Jurkat, Clone E6-1 (cell line): Measurements from ENCODE around the gene CELA2B.
"Not testable (repeated sequence)": the region's sequence is repeated elsewhere in the genome, so short reads cannot be mapped to it uniquely, and the experiment has no call there.

ENCODE experiments used
- DNase-seq: peaks from one replicate; pipeline ENCODE4 v3.0.0-alpha.2; 2011; ENCODE audit warnings: low read depth, low spot score
- H3K4me3 ChIP-seq: 2 replicates; pipeline ENCODE4 v1.5.1; 2011; ENCODE audit warnings: mild to moderate bottlenecking, low read length, control low read depth, moderate library complexity

The CELA2B gene

GRCh38 chr1:15515022-15515663 lies 39.2 kb downstream of the CELA2B start:
- H3K4me3 ChIP-seq = no peak overlapping the region
- no peak for DNase-seq

GRCh38 chr1:15519625-15520024 lies 43.7 kb downstream of the CELA2B start:
- no peak for DNase-seq
- H3K4me3 ChIP-seq = no peak overlapping the region

- not testable (repeated sequence) for H3K4me3 ChIP-seq, DNase-seq
Measured at GRCh38 chr1:15521206-15521906, 45.5 kb downstream of the CELA2B start.

DNA sequence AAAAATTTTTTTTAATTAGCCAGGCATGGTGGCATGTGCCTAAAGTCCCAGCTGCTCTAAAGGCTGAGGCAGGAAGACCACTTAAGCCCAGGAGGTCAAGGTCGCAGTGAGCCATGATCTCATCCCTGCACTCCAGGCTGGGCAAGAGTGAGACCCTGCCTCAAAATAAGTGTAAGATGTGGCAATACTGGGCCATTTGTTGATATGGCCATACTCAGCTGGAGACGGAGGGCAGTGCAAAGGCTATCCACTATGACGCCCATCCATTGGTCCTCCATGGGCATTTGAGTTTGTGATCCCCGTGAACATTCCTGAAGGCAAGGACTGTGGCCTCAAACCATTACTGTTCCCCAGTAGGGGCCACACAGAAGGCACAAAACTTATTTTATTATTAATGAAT lies 46.6 kb downstream of the CELA2B start:
- DNase-seq = no peak
- no peak overlapping the region for H3K4me3 ChIP-seq

- DNase-seq = no peak
- peak overlapping the region; percentile 52 for H3K4me3 ChIP-seq
Measured at GRCh38 chr1:15523104-15524020, 47.5 kb downstream of the CELA2B start.

- DNase-seq = no peak
- peak within 1 kb of the TSS; percentile 84 for H3K4me3 ChIP-seq
Measured at GRCh38 chr1:15524021-15524282, 48.0 kb downstream of the CELA2B start, which contains the start of gene CASP9. Gene CASP9, minus strand, starts transcription at chr1:15524215. Its CDS starts 15 bp downstream, at chr1:15524200.

- peak overlapping the region; percentile 84 for H3K4me3 ChIP-seq
- peak; percentile 86 for DNase-seq
Measured at GRCh38 chr1:15524283-15525049, 48.6 kb downstream of the CELA2B start.

GRCh38 chr1:15525050-15526020 lies 49.4 kb downstream of the CELA2B start:
- DNase-seq = peak; percentile 95

DNA sequence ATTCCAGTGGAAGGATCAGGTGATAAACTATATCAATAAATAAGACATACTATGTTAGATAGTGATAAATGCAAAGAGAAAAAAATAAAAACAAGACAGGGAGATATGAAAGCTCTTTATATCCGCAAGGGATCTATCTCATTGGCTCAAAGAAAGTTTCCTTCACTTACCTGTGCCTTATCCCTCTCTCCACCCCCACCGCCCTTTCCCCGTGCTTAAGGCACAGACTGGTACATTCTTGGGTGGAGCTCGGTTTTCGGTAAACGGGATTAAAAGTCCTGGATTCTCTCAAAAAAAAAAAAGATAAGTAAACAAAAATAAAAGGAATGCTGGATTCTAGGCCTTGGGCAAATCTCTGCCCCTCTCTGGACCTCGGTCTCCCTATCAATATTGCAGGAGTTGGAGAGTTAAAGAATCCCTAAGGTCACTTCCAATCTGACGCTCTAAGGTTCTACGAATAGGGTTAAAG lies 50.2 kb downstream of the CELA2B start:
- peak overlapping the region; percentile 84 for H3K4me3 ChIP-seq

More at GRCh38 chr1:15525050-15526020, 49.4 kb downstream of the CELA2B start:
- peak overlapping the region; percentile 84 for H3K4me3 ChIP-seq

DNA sequence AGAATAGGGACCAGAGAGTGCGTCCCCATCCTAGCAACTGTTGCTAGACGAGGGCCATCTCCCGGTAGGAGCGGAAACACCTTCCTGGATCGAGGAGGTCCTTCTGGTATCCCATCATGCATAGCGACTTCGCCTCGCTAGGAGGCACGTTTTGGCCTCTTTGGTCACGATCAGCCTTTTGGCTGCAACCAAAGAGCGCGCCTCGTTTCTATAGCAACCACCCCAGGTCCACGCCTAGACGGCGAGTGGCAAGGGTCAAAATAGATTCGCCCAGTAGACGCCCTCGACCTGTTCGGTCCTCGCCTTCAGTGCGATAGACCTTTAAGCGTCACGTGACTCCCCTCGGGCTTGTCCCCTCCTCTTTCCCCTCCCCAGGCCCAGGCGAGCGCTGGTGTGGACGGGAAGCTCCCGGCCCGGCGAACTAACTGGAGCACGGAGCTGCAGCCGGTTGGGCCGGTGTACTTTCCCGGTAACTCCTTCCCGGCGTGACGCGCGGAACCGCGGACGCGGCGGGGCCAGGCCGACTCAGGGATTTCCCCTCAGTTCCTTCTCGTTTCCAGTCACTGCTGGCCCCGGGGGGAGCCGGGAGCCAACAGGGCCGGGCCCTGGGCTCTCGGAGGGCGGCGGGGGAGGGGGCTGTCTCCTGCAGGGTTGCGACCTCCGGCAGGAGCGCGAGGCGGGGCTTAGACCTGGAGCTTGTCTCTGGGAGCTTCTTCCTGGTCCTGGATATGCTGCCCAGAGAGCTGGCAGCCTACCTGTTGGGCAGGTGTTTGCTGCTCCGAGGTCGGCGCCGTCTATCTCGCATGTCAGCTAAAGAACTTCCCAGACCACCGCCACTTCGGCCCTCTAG lies 50.8 kb downstream of the CELA2B start, which contains the start of gene DNAJC16:
DNAJC16 (plus strand) TSS at position 359 of the 850 bp plus-strand sequence. CDS start 2,258 bp downstream, outside the sequence.
- peak within 1 kb of the TSS; percentile 84 for H3K4me3 ChIP-seq
- DNase-seq = peak; percentile 100

More for the DNA sequence above, 50.2 kb downstream of the CELA2B start:
- DNase-seq = no peak

DNA sequence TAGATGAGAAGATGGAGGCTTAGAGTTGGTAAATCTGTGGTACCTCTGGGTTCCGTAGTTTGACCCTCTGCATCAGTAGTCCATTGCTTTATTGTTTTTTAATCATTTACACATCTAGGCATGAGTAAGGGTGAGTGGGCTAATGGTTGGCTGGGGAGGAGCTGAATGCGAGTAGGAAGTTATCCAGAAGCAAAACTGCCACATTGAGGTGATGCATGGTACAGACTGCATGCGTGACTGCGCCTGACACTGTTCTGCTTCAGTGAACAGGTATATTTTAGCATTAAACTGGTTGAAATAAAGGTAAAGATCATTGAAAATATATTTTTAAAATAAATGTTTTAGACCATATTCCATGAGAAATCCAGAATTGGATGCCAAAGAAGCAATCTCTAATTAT lies 55.1 kb downstream of the CELA2B start:
- DNase-seq = no peak
- no peak overlapping the region for H3K4me3 ChIP-seq

DNA sequence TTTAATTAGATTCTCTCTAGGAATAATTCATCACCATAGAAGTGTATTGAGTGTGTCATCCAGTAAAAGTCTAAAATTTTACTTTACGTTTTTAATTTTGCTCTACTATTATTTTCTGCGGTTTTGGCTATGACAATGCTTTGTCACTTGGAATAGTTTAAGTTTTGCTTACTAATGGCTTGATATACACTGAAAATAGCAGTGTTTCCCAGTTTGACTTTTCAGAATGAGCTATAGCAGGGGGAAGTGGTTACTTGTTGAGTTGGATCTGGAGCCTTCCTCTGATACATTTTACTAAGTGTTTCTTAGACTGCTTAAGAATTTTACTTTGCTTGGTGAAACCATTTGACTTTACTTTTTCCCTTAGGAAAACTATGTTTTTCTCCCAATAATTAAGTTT lies 55.8 kb downstream of the CELA2B start:
- no peak overlapping the region for H3K4me3 ChIP-seq
- no peak for DNase-seq

DNA sequence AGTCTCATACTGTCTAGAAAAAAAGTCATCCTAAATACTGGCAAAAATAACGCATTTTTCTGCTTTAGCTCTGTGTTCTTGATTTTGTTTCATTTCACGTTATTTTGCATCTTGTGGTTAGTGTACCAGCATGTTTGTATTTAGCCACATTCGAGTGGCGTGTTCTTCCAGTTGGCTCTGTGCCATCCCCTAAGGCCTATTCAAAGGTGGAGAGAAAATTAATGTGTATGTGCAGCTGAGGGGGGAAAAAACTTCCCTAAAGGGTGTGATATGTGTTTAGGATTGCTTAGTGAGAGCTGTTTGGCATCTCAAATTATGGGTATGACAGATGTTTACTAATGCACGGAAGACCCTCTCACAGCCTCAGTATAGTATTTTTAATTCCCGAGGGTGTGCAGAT lies 62.9 kb downstream of the CELA2B start:
- no peak overlapping the region for H3K4me3 ChIP-seq
- DNase-seq = no peak

DNA sequence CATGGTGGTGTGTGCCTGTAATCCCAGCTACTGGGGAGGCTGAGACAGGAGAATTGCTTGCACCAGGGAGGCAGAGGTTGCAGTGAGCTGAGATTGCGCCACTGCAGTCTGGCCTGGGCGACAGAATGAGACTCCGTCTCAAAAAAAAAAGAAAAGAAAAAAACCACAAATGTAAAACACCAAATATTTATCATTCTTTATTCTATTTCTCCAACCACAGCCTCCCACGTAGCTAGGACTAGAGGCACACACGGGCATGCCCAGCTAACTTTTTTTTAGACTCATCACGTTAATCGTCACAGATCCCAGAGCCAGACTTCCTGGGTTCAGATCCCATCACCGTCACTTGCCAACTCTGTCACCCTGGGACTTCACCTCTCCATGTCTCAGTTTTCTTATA lies 64.3 kb downstream of the CELA2B start:
- DNase-seq = no peak
- H3K4me3 ChIP-seq = no peak overlapping the region
